HG03060 (cell line): ENCODE results near the gene FLVCR1.
A peak's percentile ranks its signal among the peaks of the same experiment; 100 is the strongest.
"Not testable (repeated sequence)": the region's sequence is repeated elsewhere in the genome, so short reads cannot be mapped to it uniquely, and the experiment has no call there.

Source experiments
- ATAC-seq: cut with Tn5 transposase; IDR thresholded peaks from one replicate; pipeline ENCODE4 v1.9.1; 2021; ENCODE audit warnings: low read depth, moderate number of reproducible peaks; ENCODE audit not compliant: unreplicated experiment

FLVCR1 gene

GRCh38 chr1:212857992-212858460 is at the start of gene FLVCR1:
Gene FLVCR1, plus strand, starts transcription at chr1:212858275. Its CDS starts 178 bp downstream, at chr1:212858453.
- ATAC-seq: peak; percentile 65

GRCh38 chr1:212814537-212815334 is 43.3 kb upstream of the FLVCR1 start:
- ATAC-seq: no peak

- no peak for ATAC-seq
Measured at GRCh38 chr1:212816567-212817278, 41.4 kb upstream of the FLVCR1 start.

GRCh38 chr1:212819726-212820125 is 38.3 kb upstream of the FLVCR1 start:
- ATAC-seq: peak; percentile 64

GRCh38 chr1:212820969-212821368 is 37.1 kb upstream of the FLVCR1 start:
- ATAC-seq: no peak

GRCh38 chr1:212822956-212823355 is 35.1 kb upstream of the FLVCR1 start:
- ATAC-seq: no peak

GRCh38 chr1:212824201-212824600 is 33.9 kb upstream of the FLVCR1 start:
- ATAC-seq: no peak

- ATAC-seq: no peak
Measured at GRCh38 chr1:212825798-212826452, 32.1 kb upstream of the FLVCR1 start.

GRCh38 chr1:212827171-212827776 is 30.8 kb upstream of the FLVCR1 start:
- ATAC-seq: no peak

- ATAC-seq: no peak
Measured at GRCh38 chr1:212827831-212828278, 30.2 kb upstream of the FLVCR1 start.

GRCh38 chr1:212828395-212828794 is 29.7 kb upstream of the FLVCR1 start:
- ATAC-seq: no peak

GRCh38 chr1:212833211-212834207 is 24.6 kb upstream of the FLVCR1 start:
- peak; percentile 81 for ATAC-seq

- ATAC-seq: no peak
Measured at GRCh38 chr1:212838145-212838544, 19.9 kb upstream of the FLVCR1 start.

- ATAC-seq: not testable (repeated sequence)
Measured at GRCh38 chr1:212844521-212844920, 13.6 kb upstream of the FLVCR1 start.

GRCh38 chr1:212847549-212847948 is 10.5 kb upstream of the FLVCR1 start, which contains the start of gene SPATA45:
Gene SPATA45, minus strand, starts transcription at chr1:212847649. Its CDS starts 11,500 bp downstream, at chr1:212836149.
- no peak for ATAC-seq

GRCh38 chr1:212852105-212852688 is 5.9 kb upstream of the FLVCR1 start:
- ATAC-seq: no peak

- ATAC-seq: no peak
Measured at GRCh38 chr1:212853658-212854057, 4.4 kb upstream of the FLVCR1 start.

GRCh38 chr1:212856755-212857154 is 1.3 kb upstream of the FLVCR1 start:
- ATAC-seq: no peak
